ENCODE results near the gene FBXO34. TPM values are rescaled to one million over a fixed set of nuclear protein-coding genes. Genes with fewer than 3 reads are reported as not detected.
A peak's percentile ranks its signal among the peaks of the same experiment; 100 is the strongest.

The FBXO34 gene
- total and polyA plus RNA-seq, 2 experiments from 2014 or later, result 27.5 to 45.9 TPM

DNA sequence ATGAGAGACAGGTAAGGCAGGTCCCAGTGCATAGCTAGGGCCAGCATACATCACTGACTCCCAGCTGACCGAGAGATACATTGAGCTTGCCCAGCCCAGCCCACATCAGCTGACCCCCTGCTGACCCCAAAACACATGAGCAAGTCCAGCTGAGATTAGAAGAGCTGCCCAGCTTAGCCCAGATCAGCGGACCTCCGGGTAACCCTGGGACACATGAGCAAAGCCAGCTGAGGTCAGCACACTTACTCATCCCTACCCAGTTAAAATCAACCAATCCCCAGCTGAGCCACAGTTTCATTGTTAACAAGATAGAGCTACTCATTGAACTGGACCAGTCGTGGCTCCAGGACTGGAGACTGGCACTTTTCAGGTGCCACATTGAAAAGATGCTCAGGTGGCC lies 21.8 kb upstream of the FBXO34 start:
- Histone ChIP-seq H3K79me2 (no peaks in the 10 kb centered on the region), H3K36me3 (replicated peaks; ENCODE audit: insufficient read depth, low read depth) (no peaks in the 10 kb centered on the region)
- 46% methylated on average over 4 of the region's 4 CpGs for WGBS (ENCODE audit: low lambda C conversion rate, missing lambda C conversion rate)

DNA sequence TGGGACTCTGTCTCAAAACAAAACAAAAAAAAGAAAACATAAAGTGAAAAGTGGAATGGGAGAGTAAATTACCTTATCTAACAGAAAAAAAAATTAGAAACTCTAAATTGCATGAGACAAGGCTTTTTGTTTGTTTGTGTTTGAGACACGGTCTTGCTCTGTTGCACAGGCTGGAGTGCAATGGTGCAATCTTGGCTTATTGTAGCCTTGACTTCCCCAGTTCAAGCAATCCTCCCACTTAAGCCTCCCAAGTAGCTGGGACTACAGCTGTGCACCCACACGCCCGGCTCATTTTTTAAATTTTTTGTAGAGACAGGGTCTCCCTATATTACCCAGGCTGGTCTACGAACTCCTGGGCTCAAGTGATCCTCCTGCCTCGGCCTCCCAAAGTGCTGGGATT lies 17.9 kb upstream of the FBXO34 start:
- Histone ChIP-seq H3K4me1 (ENCODE audit: insufficient read depth) (no peaks in the 10 kb centered on the region), H2AFZ (no peak overlapping the region)

More for the DNA sequence above, 21.8 kb upstream of the FBXO34 start:
- DNase-seq (ENCODE audit: low spot score), result peak; percentile 23
- H4K20me1 ChIP-seq (ENCODE audit: insufficient read depth, poor library complexity, severe bottlenecking), result no peaks in the 10 kb centered on the region
- no peak overlapping the region for H3K27ac ChIP-seq
- H3K27me3 ChIP-seq, result no peaks in the 10 kb centered on the region
- H3K9me3 ChIP-seq (ENCODE audit: low read depth), result no peaks in the 10 kb centered on the region
- H3K4me3 ChIP-seq, result no peak overlapping the region
- no peaks in the 10 kb centered on the region for H3K9me2 ChIP-seq (replicated peaks; ENCODE audit: insufficient read depth)
- no peaks in the 10 kb centered on the region for H3K4me1 ChIP-seq (ENCODE audit: insufficient read depth)
- no peak overlapping the region for H3K4me2 ChIP-seq
- TF ChIP-seq EZH2phosphoT487 (IDR thresholded peaks at IDR 0.05; ENCODE audit: low read depth, severe bottlenecking, unreplicated experiment) (no peak), EZH2 (IDR thresholded peaks at IDR 0.05; ENCODE audit: borderline replicate concordance) (no peak)
- TF ChIP-seq, protein P1, sequence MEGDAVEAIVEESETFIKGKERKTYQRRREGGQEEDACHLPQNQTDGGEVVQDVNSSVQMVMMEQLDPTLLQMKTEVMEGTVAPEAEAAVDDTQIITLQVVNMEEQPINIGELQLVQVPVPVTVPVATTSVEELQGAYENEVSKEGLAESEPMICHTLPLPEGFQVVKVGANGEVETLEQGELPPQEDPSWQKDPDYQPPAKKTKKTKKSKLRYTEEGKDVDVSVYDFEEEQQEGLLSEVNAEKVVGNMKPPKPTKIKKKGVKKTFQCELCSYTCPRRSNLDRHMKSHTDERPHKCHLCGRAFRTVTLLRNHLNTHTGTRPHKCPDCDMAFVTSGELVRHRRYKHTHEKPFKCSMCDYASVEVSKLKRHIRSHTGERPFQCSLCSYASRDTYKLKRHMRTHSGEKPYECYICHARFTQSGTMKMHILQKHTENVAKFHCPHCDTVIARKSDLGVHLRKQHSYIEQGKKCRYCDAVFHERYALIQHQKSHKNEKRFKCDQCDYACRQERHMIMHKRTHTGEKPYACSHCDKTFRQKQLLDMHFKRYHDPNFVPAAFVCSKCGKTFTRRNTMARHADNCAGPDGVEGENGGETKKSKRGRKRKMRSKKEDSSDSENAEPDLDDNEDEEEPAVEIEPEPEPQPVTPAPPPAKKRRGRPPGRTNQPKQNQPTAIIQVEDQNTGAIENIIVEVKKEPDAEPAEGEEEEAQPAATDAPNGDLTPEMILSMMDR (IDR thresholded peaks at IDR 0.05; ENCODE audit: poor library complexity), result no peak
- no peak overlapping the region for H2AFZ ChIP-seq

DNA sequence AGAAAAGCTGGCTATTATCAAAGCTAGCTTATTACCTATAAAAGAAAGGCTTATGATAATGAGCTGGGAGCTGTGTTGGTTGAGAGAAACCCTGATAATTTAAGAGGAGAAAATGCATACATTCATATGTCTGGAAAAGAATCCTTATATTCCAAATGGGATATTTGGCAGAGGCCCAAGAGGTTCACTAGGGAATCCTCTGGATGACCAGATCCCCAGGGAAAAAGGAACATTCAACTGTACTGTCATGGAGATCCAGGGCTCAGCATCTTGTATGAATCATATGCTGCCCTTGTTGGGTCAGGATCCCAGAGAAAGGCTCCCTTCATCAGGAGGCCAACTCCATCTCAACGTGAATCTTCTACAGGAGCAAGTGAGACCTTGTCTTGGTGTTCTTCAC lies 16.6 kb upstream of the FBXO34 start:
- Histone ChIP-seq H3K4me3 (no peak overlapping the region), H2AFZ (no peak overlapping the region), H3K9me2 (replicated peaks; ENCODE audit: insufficient read depth) (no peaks in the 10 kb centered on the region), H3K27ac (no peak overlapping the region), H3K79me2 (no peaks in the 10 kb centered on the region), H3K9me3 (ENCODE audit: low read depth) (no peaks in the 10 kb centered on the region), H3K4me1 (ENCODE audit: insufficient read depth) (no peaks in the 10 kb centered on the region), H3K4me2 (no peak overlapping the region), H3K36me3 (replicated peaks; ENCODE audit: insufficient read depth, low read depth) (no peaks in the 10 kb centered on the region), H3K27me3 (no peaks in the 10 kb centered on the region), H4K20me1 (ENCODE audit: insufficient read depth, poor library complexity, severe bottlenecking) (no peaks in the 10 kb centered on the region)
- DNase-seq (ENCODE audit: low spot score), result no peak
- WGBS (ENCODE audit: low lambda C conversion rate, missing lambda C conversion rate), result 79% methylated on average over 1 of the region's 1 CpG
- TF ChIP-seq EZH2phosphoT487 (IDR thresholded peaks at IDR 0.05; ENCODE audit: low read depth, severe bottlenecking, unreplicated experiment), result no peak
- TF ChIP-seq, protein P1 (IDR thresholded peaks at IDR 0.05; ENCODE audit: poor library complexity), result no peak
- TF ChIP-seq EZH2 (IDR thresholded peaks at IDR 0.05; ENCODE audit: borderline replicate concordance), result no peak

More for the DNA sequence above, 17.9 kb upstream of the FBXO34 start:
- Histone ChIP-seq H3K9me2 (replicated peaks; ENCODE audit: insufficient read depth) (no peaks in the 10 kb centered on the region), H3K4me3 (no peak overlapping the region), H3K9me3 (ENCODE audit: low read depth) (no peaks in the 10 kb centered on the region), H3K4me2 (no peak overlapping the region), H3K79me2 (no peaks in the 10 kb centered on the region), H3K27ac (no peak overlapping the region), H3K27me3 (no peaks in the 10 kb centered on the region), H4K20me1 (ENCODE audit: insufficient read depth, poor library complexity, severe bottlenecking) (no peaks in the 10 kb centered on the region), H3K36me3 (replicated peaks; ENCODE audit: insufficient read depth, low read depth) (no peaks in the 10 kb centered on the region)
- no peak for DNase-seq (ENCODE audit: low spot score)
- 91% methylated on average over 5 of the region's 5 CpGs for WGBS (ENCODE audit: low lambda C conversion rate, missing lambda C conversion rate)
- TF ChIP-seq EZH2 (IDR thresholded peaks at IDR 0.05; ENCODE audit: borderline replicate concordance), result no peak
- TF ChIP-seq, protein P1 (IDR thresholded peaks at IDR 0.05; ENCODE audit: poor library complexity), result no peak
- no peak for TF ChIP-seq EZH2phosphoT487 (IDR thresholded peaks at IDR 0.05; ENCODE audit: low read depth, severe bottlenecking, unreplicated experiment)

DNA sequence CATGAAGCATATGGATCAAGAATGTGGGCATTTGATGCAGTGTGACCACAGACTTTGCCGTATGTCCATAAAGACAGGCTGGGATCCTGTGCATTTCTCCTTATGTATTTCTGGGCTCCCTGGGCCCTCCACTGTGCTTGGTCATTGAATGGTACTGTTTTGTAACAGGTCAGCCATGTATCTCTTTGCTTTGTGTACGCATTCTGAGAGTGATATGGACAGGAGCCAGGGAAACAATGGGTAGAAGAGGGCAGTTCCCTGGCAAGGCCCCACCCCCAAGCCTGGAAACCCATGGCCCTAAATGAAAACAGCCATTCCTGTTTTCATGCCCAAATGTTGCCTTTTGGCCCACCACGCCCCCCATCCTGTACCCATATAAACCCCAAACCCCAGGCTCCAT lies 15.2 kb upstream of the FBXO34 start:
- Histone ChIP-seq H3K9me2 (replicated peaks; ENCODE audit: insufficient read depth) (no peaks in the 10 kb centered on the region), H3K9me3 (ENCODE audit: low read depth) (no peaks in the 10 kb centered on the region), H3K4me2 (no peak overlapping the region), H4K20me1 (ENCODE audit: insufficient read depth, poor library complexity, severe bottlenecking) (no peaks in the 10 kb centered on the region), H2AFZ (no peak overlapping the region), H3K4me3 (no peak overlapping the region), H3K27ac (no peak overlapping the region), H3K79me2 (no peaks in the 10 kb centered on the region), H3K4me1 (ENCODE audit: insufficient read depth) (no peaks in the 10 kb centered on the region), H3K27me3 (no peaks in the 10 kb centered on the region), H3K36me3 (replicated peaks; ENCODE audit: insufficient read depth, low read depth) (no peaks in the 10 kb centered on the region)
- no peak for TF ChIP-seq EZH2 (IDR thresholded peaks at IDR 0.05; ENCODE audit: borderline replicate concordance)
- TF ChIP-seq, protein P1 (IDR thresholded peaks at IDR 0.05; ENCODE audit: poor library complexity), result no peak
- no peak for DNase-seq (ENCODE audit: low spot score)
- WGBS (ENCODE audit: low lambda C conversion rate, missing lambda C conversion rate), result 94% methylated on average over 3 of the region's 3 CpGs

Data from hepatocyte (in vitro differentiated cells).